GM21381 (cell line): Measurements from ENCODE around the gene ZNF211.

Source experiments
- ATAC-seq: cut with Tn5 transposase; IDR thresholded peaks from one replicate; pipeline ENCODE4 v1.9.1; 2021; ENCODE audit warnings: mild to moderate bottlenecking, moderate library complexity; ENCODE audit not compliant: unreplicated experiment

ZNF211 gene

GRCh38 chr19:57655443-57655842 lies 22.5 kb downstream of the ZNF211 start:
- ATAC-seq = no peak

- no peak for ATAC-seq
These were observed 23.4 kb downstream of the ZNF211 start for GRCh38 chr19:57656346-57656745.

- ATAC-seq = no peak
These were observed 31.5 kb downstream of the ZNF211 start for GRCh38 chr19:57664269-57665127.

- no peak for ATAC-seq
These were observed 32.4 kb downstream of the ZNF211 start for GRCh38 chr19:57665261-57665806.

GRCh38 chr19:57667228-57667627 lies 34.3 kb downstream of the ZNF211 start:
- no peak for ATAC-seq

GRCh38 chr19:57668635-57669034 lies 35.7 kb downstream of the ZNF211 start, which contains the start of gene ZSCAN4:
Gene ZSCAN4, plus strand, starts transcription at chr19:57668935. Its CDS starts 7,211 bp downstream, at chr19:57676146.
- no peak for ATAC-seq

GRCh38 chr19:57671124-57671895 lies 38.3 kb downstream of the ZNF211 start:
- ATAC-seq = no peak

- no peak for ATAC-seq
These were observed 39.5 kb downstream of the ZNF211 start for GRCh38 chr19:57672466-57672865.

- ATAC-seq = no peak
These were observed 42.9 kb downstream of the ZNF211 start for GRCh38 chr19:57675881-57676280.

- ATAC-seq = no peak
These were observed 49.3 kb downstream of the ZNF211 start for GRCh38 chr19:57682226-57682766.

- no peak for ATAC-seq
These were observed 53.8 kb downstream of the ZNF211 start for GRCh38 chr19:57686727-57687126.

GRCh38 chr19:57687363-57688010 lies 54.5 kb downstream of the ZNF211 start:
- no peak for ATAC-seq

- ATAC-seq = no peak
These were observed 55.2 kb downstream of the ZNF211 start for GRCh38 chr19:57688011-57688763.

- no peak for ATAC-seq
These were observed 56.8 kb downstream of the ZNF211 start for GRCh38 chr19:57689750-57690149.
